Neural cell (in vitro differentiated cells): ENCODE results near the gene ST3GAL3. TPM values are rescaled to one million over a fixed set of nuclear protein-coding genes. Genes with fewer than 3 reads are reported as not detected.

Source experiments
- H2AFZ ChIP-seq: fragments of 200-600, 300-800 bp; sonication (generic), shearing (Covaris generic); 2 replicates; pipeline ENCODE4 v1.6.0; 2014; ENCODE audit warnings: low read depth, mild to moderate bottlenecking, antibody characterized with exemption, low read length, moderate library complexity
- H3F3A ChIP-seq: fragments of 200-600 bp; shearing (Covaris generic); 2 replicates; pipeline ENCODE4 v1.6.1; 2016; ENCODE audit warnings: mild to moderate bottlenecking, moderate library complexity, mixed read lengths, antibody characterized with exemption, low read length; ENCODE audit not compliant: insufficient read depth, poor library complexity, severe bottlenecking
- H3K27ac ChIP-seq: fragments of 200-600, 300-800 bp; sonication (generic), shearing (Covaris generic); 2 replicates; pipeline ENCODE4 v1.5.1; 2014; ENCODE audit warnings: mild to moderate bottlenecking, low read length, moderate library complexity
- H3K27me3 ChIP-seq: fragments of 300-800, 200-600 bp; sonication (generic), shearing (Covaris generic); 2 replicates; pipeline ENCODE4 v1.6.0; 2014; ENCODE audit warnings: mild to moderate bottlenecking, low read depth, low read length, moderate library complexity; ENCODE audit not compliant: insufficient read depth
- H3K36me3 ChIP-seq: fragments of 300-800, 200-600 bp; sonication (generic), shearing (Covaris generic); 2 replicates; pipeline ENCODE4 v1.5.1; 2014; ENCODE audit warnings: mild to moderate bottlenecking, antibody characterized with exemption, low read length, moderate library complexity; ENCODE audit not compliant: insufficient read depth
- H3K4me2 ChIP-seq: fragments of 300-800, 200-600 bp; sonication (generic), shearing (Covaris generic); 2 replicates; pipeline ENCODE4 v1.6.0; 2014; ENCODE audit warnings: mild to moderate bottlenecking, low read length
- H3K4me3 ChIP-seq: fragments of 300-800, 200-600 bp; sonication (generic), shearing (Covaris generic); 2 replicates; pipeline ENCODE4 v1.5.1; 2014; ENCODE audit warnings: mild to moderate bottlenecking, low read length, moderate library complexity
- H3K79me2 ChIP-seq: fragments of 200-600 bp; shearing (Covaris generic); replicated peaks from 2 replicates; pipeline ENCODE4 v1.6.0; 2014; ENCODE audit warnings: mild to moderate bottlenecking, low read length, moderate library complexity; ENCODE audit not compliant: insufficient read depth
- H3K9ac ChIP-seq: fragments of 300-800, 200-600 bp; sonication (generic), shearing (Covaris generic); 2 replicates; pipeline ENCODE4 v1.6.1; 2016; ENCODE audit warnings: mild to moderate bottlenecking, low read length, mixed read lengths
- H3K9me2 ChIP-seq: fragments of 200-600 bp; shearing (Covaris generic); 2 replicates; pipeline ENCODE4 v1.6.1; 2016; ENCODE audit warnings: mild to moderate bottlenecking, low read length, mixed read lengths; ENCODE audit not compliant: insufficient read depth
- H3K9me3 ChIP-seq: fragments of 200-600, 300-800 bp; sonication (generic), shearing (Covaris generic); 2 replicates; pipeline ENCODE4 v1.6.1; 2016; ENCODE audit warnings: mild to moderate bottlenecking, mixed run types, low read length, moderate library complexity, mixed read lengths
- H4K20me1 ChIP-seq: fragments of 200-600 bp; shearing (Covaris generic); 2 replicates; pipeline ENCODE4 v1.6.1; 2016; ENCODE audit warnings: mild to moderate bottlenecking, mixed run types; ENCODE audit not compliant: insufficient read depth
- CTCF ChIP-seq: fragments of 450-650 bp; IDR thresholded peaks from 2 replicates; pipeline ENCODE4 v1.5.1; 2014; ENCODE audit warnings: antibody characterized with exemption, mild to moderate bottlenecking, moderate library complexity; ENCODE audit not compliant: poor library complexity, severe bottlenecking
- EP300 ChIP-seq: fragments of 450-650 bp; conservative IDR thresholded peaks from 2 replicates; pipeline ENCODE4 v1.6.1; 2014; ENCODE audit warnings: antibody characterized with exemption, mild to moderate bottlenecking, moderate library complexity; ENCODE audit not compliant: poor library complexity, severe bottlenecking
- EZH2 ChIP-seq: fragments of 200-600, 300-800 bp; shearing (Covaris generic), sonication (generic); IDR thresholded peaks from 2 replicates; pipeline ENCODE4 v1.6.1; 2014; ENCODE audit warnings: antibody characterized with exemption, low read length, borderline replicate concordance, mild to moderate bottlenecking; ENCODE audit not compliant: insufficient read depth, poor library complexity, severe bottlenecking
- MXI1 ChIP-seq: fragments of 450-650 bp; conservative IDR thresholded peaks from 2 replicates; pipeline ENCODE4 v1.6.1; 2014; ENCODE audit warnings: antibody characterized with exemption, mild to moderate bottlenecking; ENCODE audit not compliant: poor library complexity, severe bottlenecking
- POLR2AphosphoS5 ChIP-seq: IDR thresholded peaks from 2 replicates; pipeline ENCODE4 v1.6.1; 2012
- RAD21 ChIP-seq: fragments of 450-650 bp; conservative IDR thresholded peaks from 2 replicates; pipeline ENCODE4 v1.6.1; 2014; ENCODE audit warnings: antibody characterized with exemption, mild to moderate bottlenecking, moderate library complexity
- REST ChIP-seq: IDR thresholded peaks from 2 replicates; pipeline ENCODE4 v1.6.1; 2012; ENCODE audit warnings: borderline replicate concordance
- SMC3 ChIP-seq: fragments of 450-650 bp; conservative IDR thresholded peaks from 2 replicates; pipeline ENCODE4 v1.6.1; 2014; ENCODE audit warnings: antibody characterized with exemption, mild to moderate bottlenecking, moderate library complexity; ENCODE audit not compliant: poor library complexity
- TAF1 ChIP-seq: IDR thresholded peaks from 2 replicates; pipeline ENCODE4 v1.6.1; 2012; ENCODE audit warnings: low read depth
- polyA plus RNA-seq: library from polyadenylated mRNA; depleted of rRNA; stranded (reverse); fragments of >200 nt; gene quantifications from 2 replicates; pipeline ENCODE4 v1.2.3, GENCODE V29; 2014

Gene ST3GAL3
- polyA plus RNA-seq, 1 donor from 2014 or later: 36.8 TPM

GRCh38 chr1:43824795-43825194, 117.5 kb downstream of the ST3GAL3 start:
- Histone ChIP-seq H3K4me2 (no peak overlapping the region), H3K9me3 (peaks cover under 1% of the 10 kb centered on the region), H3K27me3 (no peaks in the 10 kb centered on the region), H3K9ac (no peak overlapping the region), H3K4me3 (no peak overlapping the region), H2AFZ (no peak overlapping the region), H4K20me1 (no peaks in the 10 kb centered on the region), H3F3A (no peaks in the 10 kb centered on the region), H3K36me3 (no peaks in the 10 kb centered on the region), H3K27ac (no peak overlapping the region), H3K79me2 (no peaks in the 10 kb centered on the region), H3K9me2 (no peaks in the 10 kb centered on the region)
- TF ChIP-seq EP300 (no peak), CTCF (no peak), POLR2AphosphoS5 (no peak), RAD21 (no peak), MXI1 (no peak), REST (no peak), EZH2 (no peak), SMC3 (no peak), TAF1 (no peak)

- Histone ChIP-seq H3K9ac (no peak overlapping the region), H3K4me2 (no peak overlapping the region), H3K79me2 (no peaks in the 10 kb centered on the region), H3K27ac (no peak overlapping the region), H2AFZ (no peak overlapping the region), H3K9me2 (no peaks in the 10 kb centered on the region), H3K4me3 (no peak overlapping the region), H3K27me3 (no peaks in the 10 kb centered on the region), H3K36me3 (no peaks in the 10 kb centered on the region), H4K20me1 (no peaks in the 10 kb centered on the region), H3F3A (no peaks in the 10 kb centered on the region), H3K9me3 (no peaks in the 10 kb centered on the region)
- TF ChIP-seq SMC3 (no peak), MXI1 (no peak), EZH2 (no peak), TAF1 (no peak), RAD21 (no peak), REST (no peak), EP300 (no peak), POLR2AphosphoS5 (no peak), CTCF (no peak)
Measured at GRCh38 chr1:43828574-43828973, 121.2 kb downstream of the ST3GAL3 start.
